ENCODE measurements around the gene CORO1C. TPM values are rescaled to one million over a fixed set of nuclear protein-coding genes. Genes with fewer than 3 reads are reported as not detected.

CORO1C gene
- total and polyA plus RNA-seq, 9 of the 15 experiments (the other 6 are each of a cell fraction or from before 2014, with no cell fraction given): 55.2 to 280 (median 150) TPM

DNA sequence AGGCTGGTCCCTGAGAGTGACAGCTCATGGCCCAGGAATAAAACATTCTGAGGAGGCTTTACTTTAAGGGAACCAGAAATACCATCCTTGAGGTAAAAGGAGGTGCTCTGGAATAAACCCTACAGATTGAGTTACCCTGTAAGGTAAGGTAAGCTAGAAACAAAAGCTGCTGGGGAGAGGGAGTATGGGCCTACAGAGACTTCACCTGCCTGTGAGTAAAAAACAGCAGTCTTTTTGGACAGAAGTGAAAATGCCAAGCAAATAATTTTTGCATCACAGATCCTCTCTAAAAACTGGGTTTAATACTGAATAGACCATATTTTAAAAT is 41.2 kb downstream of the CORO1C start:
- Histone ChIP-seq H3K36me3 (ENCODE audit: control insufficient read depth, insufficient read depth, low read length) (peaks cover 57% of the 10 kb centered on the region), H3K9ac (ENCODE audit: insufficient read depth in 1 of 2, low read depth in 2 of 2, low read length in 2 of 2) (peak overlapping the region; percentile 78 to 94), H4K20me1 (replicated peaks; ENCODE audit: control insufficient read depth, insufficient read depth, low read length) (no peaks in the 10 kb centered on the region), H3K9me1 (ENCODE audit: control insufficient read depth, insufficient read depth, low read length) (no peaks in the 10 kb centered on the region), H3K4me3 (no peak overlapping the region), H3K9me3 (replicated peaks; ENCODE audit: control insufficient read depth, insufficient read depth, low read depth, low read length) (no peaks in the 10 kb centered on the region), H3K4me2 (ENCODE audit: insufficient read depth, low read length) (peak overlapping the region; percentile 88), H3K4me1 (replicated peaks in 1 of 2; ENCODE audit: control insufficient read depth in 2 of 2, insufficient read depth in 2 of 2, low read length in 2 of 2) (peaks cover 42 to 83% of the 10 kb centered on the region in 2 experiments), H3K79me2 (ENCODE audit: control insufficient read depth, insufficient read depth, low read length) (peaks cover 86% of the 10 kb centered on the region), H3K27me3 (ENCODE audit: control insufficient read depth in 2 of 2, insufficient read depth in 2 of 2, low read length in 2 of 2) (no peaks in the 10 kb centered on the region), H3K27ac (ENCODE audit: extremely low read depth, low read depth, low read length) (peak overlapping the region; percentile 99), H2AFZ (ENCODE audit: low read depth, low read length) (no peak overlapping the region)
- TSS peak; percentile 82 for BruUV-seq (replicated peaks)
- FAIRE-seq: no peak
- in situ Hi-C loops (cut with MboI): no loop called here
- intact Hi-C loops (cut with micrococcal nuclease): loop anchor here (1.0 to 5.0 kb wide), 4 partner anchors 39 to 127 kb away; partner anchors contain the start of genes ISCU and SELPLG
- POLR2A ChIA-PET: interaction anchor here (0.6 to 4.8 kb wide), 16 partner anchors 9 to 1072 kb away, joined by 3 to 33 read pairs (median 4); no protein-coding TSS in a partner anchor
- no peak for DNase-seq (ENCODE audit: extremely low read depth in 1 of 4, low spot score in 3 of 4)
- ATAC-seq: peak; percentile 8
- CTCF ChIA-PET (ENCODE audit: low intra/inter-chr PET ratio): interaction anchor here (1.9 kb wide), 1 partner anchor 113 kb away, joined by 10 read pairs; no protein-coding TSS in a partner anchor
- peak; percentile 41; the same call in 1 of the 2 replicates for TF ChIP-seq POLR2A (conservative IDR thresholded peaks at IDR 0.05)
- no peak for TF ChIP-seq CBFA2T2 (conservative IDR thresholded peaks at IDR 0.05)
- no peak for TF ChIP-seq KLF1 (tag; IDR thresholded peaks at IDR 0.05)
- 0 out of 2 replicates have a peak, but pooled peaks have one; percentile 13 for TF ChIP-seq PYGO2 (tag; IDR thresholded peaks at IDR 0.05)
- TF ChIP-seq ZNF41 (CRISPR knock-in tag; conservative IDR thresholded peaks at IDR 0.05): no peak
- TF ChIP-seq, protein P1, sequence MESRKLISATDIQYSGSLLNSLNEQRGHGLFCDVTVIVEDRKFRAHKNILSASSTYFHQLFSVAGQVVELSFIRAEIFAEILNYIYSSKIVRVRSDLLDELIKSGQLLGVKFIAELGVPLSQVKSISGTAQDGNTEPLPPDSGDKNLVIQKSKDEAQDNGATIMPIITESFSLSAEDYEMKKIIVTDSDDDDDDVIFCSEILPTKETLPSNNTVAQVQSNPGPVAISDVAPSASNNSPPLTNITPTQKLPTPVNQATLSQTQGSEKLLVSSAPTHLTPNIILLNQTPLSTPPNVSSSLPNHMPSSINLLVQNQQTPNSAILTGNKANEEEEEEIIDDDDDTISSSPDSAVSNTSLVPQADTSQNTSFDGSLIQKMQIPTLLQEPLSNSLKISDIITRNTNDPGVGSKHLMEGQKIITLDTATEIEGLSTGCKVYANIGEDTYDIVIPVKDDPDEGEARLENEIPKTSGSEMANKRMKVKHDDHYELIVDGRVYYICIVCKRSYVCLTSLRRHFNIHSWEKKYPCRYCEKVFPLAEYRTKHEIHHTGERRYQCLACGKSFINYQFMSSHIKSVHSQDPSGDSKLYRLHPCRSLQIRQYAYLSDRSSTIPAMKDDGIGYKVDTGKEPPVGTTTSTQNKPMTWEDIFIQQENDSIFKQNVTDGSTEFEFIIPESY (CRISPR knock-in tag; IDR thresholded peaks at IDR 0.05): 0 out of 2 replicates have a peak, but pooled peaks have one; percentile 7
- TF ChIP-seq HDAC3 (IDR thresholded peaks at IDR 0.05; ENCODE audit: borderline replicate concordance, partially characterized antibody): peak; percentile 12
- peak; percentile 41; the same call in 1 of the 2 replicates for TF ChIP-seq TAF7 (tag; IDR thresholded peaks at IDR 0.05)
- TF ChIP-seq, protein P2, sequence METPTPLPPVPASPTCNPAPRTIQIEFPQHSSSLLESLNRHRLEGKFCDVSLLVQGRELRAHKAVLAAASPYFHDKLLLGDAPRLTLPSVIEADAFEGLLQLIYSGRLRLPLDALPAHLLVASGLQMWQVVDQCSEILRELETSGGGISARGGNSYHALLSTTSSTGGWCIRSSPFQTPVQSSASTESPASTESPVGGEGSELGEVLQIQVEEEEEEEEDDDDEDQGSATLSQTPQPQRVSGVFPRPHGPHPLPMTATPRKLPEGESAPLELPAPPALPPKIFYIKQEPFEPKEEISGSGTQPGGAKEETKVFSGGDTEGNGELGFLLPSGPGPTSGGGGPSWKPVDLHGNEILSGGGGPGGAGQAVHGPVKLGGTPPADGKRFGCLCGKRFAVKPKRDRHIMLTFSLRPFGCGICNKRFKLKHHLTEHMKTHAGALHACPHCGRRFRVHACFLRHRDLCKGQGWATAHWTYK (CRISPR knock-in tag; IDR thresholded peaks at IDR 0.05): 0 out of 2 replicates have a peak, but pooled peaks have one; percentile 23
- TF ChIP-seq, protein P3, sequence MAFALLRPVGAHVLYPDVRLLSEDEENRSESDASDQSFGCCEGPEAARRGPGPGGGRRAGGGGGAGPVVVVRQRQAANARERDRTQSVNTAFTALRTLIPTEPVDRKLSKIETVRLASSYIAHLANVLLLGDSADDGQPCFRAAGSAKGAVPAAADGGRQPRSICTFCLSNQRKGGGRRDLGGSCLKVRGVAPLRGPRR (CRISPR knock-in tag; IDR thresholded peaks at IDR 0.05): peak; percentile 48; the same call in 1 of the 2 replicates
- 0 out of 2 replicates have a peak, but pooled peaks have one; percentile 17 for TF ChIP-seq ZNF134 (CRISPR knock-in tag; conservative IDR thresholded peaks at IDR 0.05)
- TF ChIP-seq KLF6 (CRISPR knock-in tag; IDR thresholded peaks at IDR 0.05; ENCODE audit: borderline replicate concordance): peak; percentile 40; the same call in 1 of the 2 replicates
- TF ChIP-seq DMBX1 (CRISPR knock-in tag; IDR thresholded peaks at IDR 0.05; ENCODE audit: borderline replicate concordance): 0 out of 2 replicates have a peak, but pooled peaks have one; percentile 21
- peak in 1 of 2 experiments; percentile 50; a peak in 2 of 4 replicates for TF ChIP-seq MAZ (CRISPR knock-in tag; conservative IDR thresholded peaks at IDR 0.05 in 1 of 2, IDR thresholded peaks at IDR 0.05 in 1 of 2)
- TF ChIP-seq ZNF707 (CRISPR knock-in tag; conservative IDR thresholded peaks at IDR 0.05): 0 out of 2 replicates have a peak, but pooled peaks have one; percentile 7
- no peak for TF ChIP-seq HMGN3 (IDR thresholded peaks at IDR 0.05; ENCODE audit: borderline replicate concordance, extremely low read depth, insufficient read length, low read depth, low read length)
